ENCODE results near the gene AMOTL1.

AMOTL1 gene

DNA sequence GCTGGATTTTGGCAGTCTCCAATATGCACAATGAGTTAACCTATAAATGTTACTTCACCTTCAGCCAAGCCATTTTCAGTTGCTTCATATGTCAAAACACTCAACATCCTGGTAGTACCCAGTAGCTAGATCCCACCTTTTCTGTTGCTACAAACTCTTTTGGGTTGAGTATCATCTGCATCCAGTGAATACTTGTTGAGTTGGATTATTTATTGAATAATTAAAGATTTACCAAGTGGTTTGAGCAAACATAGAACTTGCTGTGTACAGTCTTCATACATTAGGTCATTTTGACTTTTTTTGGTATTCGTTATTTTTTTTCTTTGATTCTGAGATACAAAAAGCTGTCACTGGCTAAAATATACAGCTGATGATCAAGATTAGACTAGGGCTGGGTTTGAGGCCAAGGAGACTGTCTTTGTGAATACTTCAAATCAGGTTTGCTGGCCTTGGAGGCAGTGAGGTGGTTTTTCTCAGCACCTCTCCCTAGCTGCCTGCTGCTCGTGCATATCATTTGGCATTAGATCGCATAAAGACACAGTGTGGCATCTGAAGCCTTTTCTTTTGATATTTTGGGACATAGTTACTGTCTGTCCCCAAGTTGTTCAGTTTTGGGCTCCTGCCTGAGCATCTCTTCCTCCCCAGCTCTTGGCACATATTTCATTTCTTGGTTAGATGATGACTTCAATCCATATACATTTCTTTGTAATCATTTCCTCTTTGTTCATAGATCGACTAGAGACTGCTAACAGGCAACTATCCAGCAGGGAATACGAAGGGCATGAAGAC, 62.8 kb downstream of the AMOTL1 start:
- Histone ChIP-seq H3K4me3 (ENCODE audit: low read depth in 1 of 2, low read length in 2 of 2) (no peak overlapping the region), H3K27ac (ENCODE audit: low read length) (no peak overlapping the region), H3K27me3 (ENCODE audit: insufficient read depth, low read length, poor library complexity) (no peaks in the 10 kb centered on the region), H4K20me1 (ENCODE audit: insufficient read depth, low read length) (no peaks in the 10 kb centered on the region), H3K79me2 (ENCODE audit: insufficient read depth, low read length) (no peaks in the 10 kb centered on the region), H3K4me2 (ENCODE audit: insufficient read depth, low read length) (no peak overlapping the region), H2AFZ (ENCODE audit: low read depth, low read length) (no peak overlapping the region), H3K9ac (ENCODE audit: low read depth, low read length) (no peak overlapping the region), H3K4me1 (ENCODE audit: insufficient read depth, low read length) (no peaks in the 10 kb centered on the region), H3K9me3 (ENCODE audit: insufficient read depth, low read length, severe bottlenecking) (no peaks in the 10 kb centered on the region), H3K36me3 (ENCODE audit: insufficient read depth, low read length) (no peaks in the 10 kb centered on the region)
- ATAC-seq (ENCODE audit: insufficient read depth, low read depth) (no peak), DNase-seq (no peak)
- no peak for TF ChIP-seq EZH2 (IDR thresholded peaks at IDR 0.05; ENCODE audit: borderline replicate concordance, low read depth, low read length, severe bottlenecking)
- TF ChIP-seq, protein P1, sequence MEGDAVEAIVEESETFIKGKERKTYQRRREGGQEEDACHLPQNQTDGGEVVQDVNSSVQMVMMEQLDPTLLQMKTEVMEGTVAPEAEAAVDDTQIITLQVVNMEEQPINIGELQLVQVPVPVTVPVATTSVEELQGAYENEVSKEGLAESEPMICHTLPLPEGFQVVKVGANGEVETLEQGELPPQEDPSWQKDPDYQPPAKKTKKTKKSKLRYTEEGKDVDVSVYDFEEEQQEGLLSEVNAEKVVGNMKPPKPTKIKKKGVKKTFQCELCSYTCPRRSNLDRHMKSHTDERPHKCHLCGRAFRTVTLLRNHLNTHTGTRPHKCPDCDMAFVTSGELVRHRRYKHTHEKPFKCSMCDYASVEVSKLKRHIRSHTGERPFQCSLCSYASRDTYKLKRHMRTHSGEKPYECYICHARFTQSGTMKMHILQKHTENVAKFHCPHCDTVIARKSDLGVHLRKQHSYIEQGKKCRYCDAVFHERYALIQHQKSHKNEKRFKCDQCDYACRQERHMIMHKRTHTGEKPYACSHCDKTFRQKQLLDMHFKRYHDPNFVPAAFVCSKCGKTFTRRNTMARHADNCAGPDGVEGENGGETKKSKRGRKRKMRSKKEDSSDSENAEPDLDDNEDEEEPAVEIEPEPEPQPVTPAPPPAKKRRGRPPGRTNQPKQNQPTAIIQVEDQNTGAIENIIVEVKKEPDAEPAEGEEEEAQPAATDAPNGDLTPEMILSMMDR (IDR thresholded peaks at IDR 0.05; ENCODE audit: borderline replicate concordance, extremely low read depth, low read length, poor library complexity, severe bottlenecking): no peak

DNA sequence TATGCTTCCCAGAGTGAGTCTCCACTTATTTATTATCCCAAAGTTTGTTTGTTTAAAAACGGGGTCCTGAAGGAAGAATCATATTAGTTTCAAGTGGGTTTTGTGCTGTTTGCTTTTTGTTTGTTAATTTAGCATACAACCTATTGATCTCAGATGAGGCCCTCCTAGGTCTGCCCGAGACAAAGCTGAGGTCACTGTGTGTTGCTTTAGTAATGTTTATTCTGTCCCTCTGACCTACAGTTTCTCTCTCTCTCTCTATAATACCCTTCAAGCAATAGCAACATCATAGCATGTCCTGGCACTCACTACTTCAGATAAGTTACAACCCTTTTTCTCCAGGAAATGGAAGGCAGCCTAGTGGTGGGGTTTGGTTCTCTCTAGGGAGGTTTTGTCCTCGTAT, 63.4 kb downstream of the AMOTL1 start:
- DNase-seq (no peak), ATAC-seq (ENCODE audit: insufficient read depth, low read depth) (no peak)
- Histone ChIP-seq H3K4me2 (ENCODE audit: insufficient read depth, low read length) (no peak overlapping the region), H3K27me3 (ENCODE audit: insufficient read depth, low read length, poor library complexity) (no peaks in the 10 kb centered on the region), H3K4me1 (ENCODE audit: insufficient read depth, low read length) (no peaks in the 10 kb centered on the region), H2AFZ (ENCODE audit: low read depth, low read length) (no peak overlapping the region), H4K20me1 (ENCODE audit: insufficient read depth, low read length) (no peaks in the 10 kb centered on the region), H3K9ac (ENCODE audit: low read depth, low read length) (no peak overlapping the region), H3K4me3 (ENCODE audit: low read depth in 1 of 2, low read length in 2 of 2) (no peak overlapping the region), H3K36me3 (ENCODE audit: insufficient read depth, low read length) (no peaks in the 10 kb centered on the region), H3K9me3 (ENCODE audit: insufficient read depth, low read length, severe bottlenecking) (no peaks in the 10 kb centered on the region), H3K79me2 (ENCODE audit: insufficient read depth, low read length) (no peaks in the 10 kb centered on the region), H3K27ac (ENCODE audit: low read length) (no peak overlapping the region)
- TF ChIP-seq EZH2 (IDR thresholded peaks at IDR 0.05; ENCODE audit: borderline replicate concordance, low read depth, low read length, severe bottlenecking): no peak
- TF ChIP-seq, protein P1 (IDR thresholded peaks at IDR 0.05; ENCODE audit: borderline replicate concordance, extremely low read depth, low read length, poor library complexity, severe bottlenecking): no peak

DNA sequence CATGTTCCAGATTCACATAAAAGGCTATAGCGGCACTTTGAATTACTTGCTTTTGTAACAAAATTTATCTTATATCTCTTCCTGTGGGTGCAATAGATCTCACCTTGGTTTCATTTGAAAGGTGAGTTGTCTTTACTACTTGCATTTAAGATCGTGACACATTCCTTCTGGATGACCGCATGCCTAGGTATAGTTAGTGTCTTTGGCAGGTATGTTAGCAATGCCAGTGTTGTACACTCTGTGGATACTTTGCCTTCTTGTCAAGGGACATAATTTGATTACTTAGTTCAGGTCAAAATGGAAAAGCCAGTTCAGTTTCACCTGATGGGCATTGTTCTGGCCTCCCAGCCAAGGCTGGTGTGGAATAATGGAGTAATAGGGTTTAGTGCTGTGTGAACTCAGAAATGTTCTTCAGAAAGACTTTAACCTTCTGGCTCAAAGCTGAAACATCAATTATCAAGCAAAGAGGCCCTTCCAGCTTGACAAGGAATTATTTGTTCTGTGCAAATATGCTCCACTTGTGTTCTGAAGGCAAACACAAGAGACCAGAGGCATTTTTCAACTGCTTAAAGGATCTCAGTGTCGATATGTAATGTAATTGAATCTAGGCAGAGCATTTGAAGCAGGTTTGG, 64.6 kb downstream of the AMOTL1 start:
- no peak for ATAC-seq (ENCODE audit: insufficient read depth, low read depth)
- Histone ChIP-seq H4K20me1 (ENCODE audit: insufficient read depth, low read length) (no peaks in the 10 kb centered on the region), H2AFZ (ENCODE audit: low read depth, low read length) (no peak overlapping the region), H3K4me2 (ENCODE audit: insufficient read depth, low read length) (no peak overlapping the region), H3K27ac (ENCODE audit: low read length) (no peak overlapping the region), H3K27me3 (ENCODE audit: insufficient read depth, low read length, poor library complexity) (no peaks in the 10 kb centered on the region), H3K9me3 (ENCODE audit: insufficient read depth, low read length, severe bottlenecking) (no peaks in the 10 kb centered on the region), H3K4me1 (ENCODE audit: insufficient read depth, low read length) (no peaks in the 10 kb centered on the region), H3K79me2 (ENCODE audit: insufficient read depth, low read length) (no peaks in the 10 kb centered on the region), H3K36me3 (ENCODE audit: insufficient read depth, low read length) (no peaks in the 10 kb centered on the region), H3K9ac (ENCODE audit: low read depth, low read length) (no peak overlapping the region), H3K4me3 (ENCODE audit: low read depth in 1 of 2, low read length in 2 of 2) (no peak overlapping the region)
- no peak for DNase-seq
- no peak for TF ChIP-seq EZH2 (IDR thresholded peaks at IDR 0.05; ENCODE audit: borderline replicate concordance, low read depth, low read length, severe bottlenecking)
- TF ChIP-seq, protein P1 (IDR thresholded peaks at IDR 0.05; ENCODE audit: borderline replicate concordance, extremely low read depth, low read length, poor library complexity, severe bottlenecking): no peak
